Smooth muscle cell (in vitro differentiated cells): ENCODE data around the gene KRAS. TPM values are rescaled to one million over a fixed set of nuclear protein-coding genes. Genes with fewer than 3 reads are reported as not detected.

Experiments
- polyA plus RNA-seq: library from polyadenylated mRNA; unstranded; fragments of >200 nt; fragmentation: Nextera tagmentation; extraction: Ambion mirVana; gene quantifications from 2 replicates; pipeline ENCODE4 v1.2.1, GENCODE V29; 2016
- total RNA-seq: library from RNA; depleted of rRNA; stranded (reverse); fragments of >200 nt; gene quantifications from 2 replicates; pipeline ENCODE4 v1.2.3, GENCODE V29; 2014

The KRAS gene
- total and polyA plus RNA-seq, 2 experiments from 2014 or later = 15.5 to 17.1 TPM

Other genes starting within 250 kb of the KRAS start
- not detected in 2 replicates for gene DNAI7, start 55.8 kb downstream of the KRAS start, total RNA-seq
- not detected in 2 replicates for gene DNAI7, start 55.8 kb downstream of the KRAS start, polyA plus RNA-seq
- gene ETFRF1, start 55.7 kb downstream of the KRAS start, total RNA-seq = 18.6 and 20.4 TPM in 2 replicates
- gene ETFRF1, start 55.7 kb downstream of the KRAS start, polyA plus RNA-seq = 11.2 and 14.9 TPM in 2 replicates